K562 (cell line): ENCODE measurements around the gene INTS12. TPM values are rescaled to one million over a fixed set of nuclear protein-coding genes. Genes with fewer than 3 reads are reported as not detected.

ENCODE experiments used
- CHD4 ChIP-seq: fragments of 200-600 bp; sonication (generic); IDR thresholded peaks from 3 replicates; pipeline ENCODE4 v1.6.1; 2012; ENCODE audit warnings: low read depth, mild to moderate bottlenecking, mixed read lengths, low read length, inconsistent platforms; ENCODE audit not compliant: insufficient read depth, insufficient replicate concordance, poor library complexity, severe bottlenecking
- E2F6 ChIP-seq, 2 experiments: IDR thresholded peaks; 2 replicates each; pipeline ENCODE4 v1.6.1; 2011; ENCODE audit warnings: borderline replicate concordance in 1 of 2, control low read depth in 1 of 2, low read depth in 1 of 2, low read length in 1 of 2, mild to moderate bottlenecking in 1 of 2, mixed read lengths in 1 of 2, moderate library complexity in 1 of 2; ENCODE audit not compliant: insufficient read depth in 1 of 2, insufficient read length in 1 of 2, poor library complexity in 1 of 2, severe bottlenecking in 1 of 2; ENCODE audit errors: extremely low read depth in 1 of 2
- ELF4 ChIP-seq: fragments of 450-650 bp; formaldehyde crosslinking; IDR thresholded peaks from 2 replicates; pipeline ENCODE4 v1.4.0; 2022; ENCODE audit warnings: missing genetic modification characterization
- NFE2 ChIP-seq: IDR thresholded peaks from 2 replicates; pipeline ENCODE4 v1.6.1; 2014; ENCODE audit warnings: antibody characterized with exemption, low read depth
- PRPF4 ChIP-seq: fragments of 200-400 bp; formaldehyde crosslinking; IDR thresholded peaks from one replicate; pipeline ENCODE4 v1.6.1; 2017; ENCODE audit warnings: low read length, low read depth, mild to moderate bottlenecking; ENCODE audit not compliant: insufficient read depth, poor library complexity, severe bottlenecking
- RFX5 ChIP-seq: IDR thresholded peaks from 2 replicates; pipeline ENCODE4 v1.6.1; 2011; ENCODE audit warnings: low read depth, mild to moderate bottlenecking, improper control_type of control experiment, low read length
- TBL1XR1 ChIP-seq, 2 experiments: IDR thresholded peaks; 2 replicates each; pipeline ENCODE4 v1.6.1; 2012; ENCODE audit warnings: improper control_type of control experiment in 2 of 2, low read length in 2 of 2, mild to moderate bottlenecking in 1 of 2
- ZNF77 ChIP-seq: fragments of 250-450 bp; sonication (Bioruptor Pico); IDR thresholded peaks from 2 replicates; pipeline ENCODE4 v1.5.0; 2020
- polyA plus RNA-seq, 8 experiments: library from polyadenylated mRNA; depleted of rRNA in 4 of 8; stranded (reverse) in 5 of 8; unstranded in 3 of 8; fragments of >200 nt; fragmentation: Nextera tagmentation in 2 of 8; fragmentation: Illumina TruSeq in 1 of 8; extraction: Ambion mirVana in 2 of 8; extraction: Trizol in 1 of 8; gene quantifications; 2 replicates each; pipeline versions ENCODE4 v1.2.1 to v1.2.3, GENCODE V29; 2011 to 2014; ENCODE audit warnings: inconsistent platforms in 1 of 8, missing spikeins in 1 of 8
- total RNA-seq, 7 experiments: library from RNA; depleted of rRNA in 6 of 7; stranded (reverse); fragments of >200 nt in 6 of 7; fragmentation: Illumina TruSeq in 2 of 7; extraction: Trizol in 2 of 7; gene quantifications; 2 replicates each; pipeline versions ENCODE4 v1.2.1 to v1.2.3, GENCODE V29; 2011 to 2021; ENCODE audit warnings: low replicate concordance in 1 of 7
- TF ChIP-seq, protein P1 (sequence below): fragments of 450-650 bp; IDR thresholded peaks from 2 replicates; pipeline ENCODE4 v1.6.1; 2016; ENCODE audit warnings: mild to moderate bottlenecking, moderate library complexity
- TF ChIP-seq, protein P2 (sequence below): fragments of 450-650 bp; formaldehyde crosslinking; IDR thresholded peaks from 2 replicates; pipeline ENCODE4 v1.4.0; 2020; ENCODE audit warnings: mild to moderate bottlenecking, moderate library complexity

INTS12 gene
- total and polyA plus RNA-seq, 9 of the 15 experiments (the other 6 are each of a cell fraction or from before 2014, with no cell fraction given), result 24.5 to 82.9 (median 41.2) TPM

DNA sequence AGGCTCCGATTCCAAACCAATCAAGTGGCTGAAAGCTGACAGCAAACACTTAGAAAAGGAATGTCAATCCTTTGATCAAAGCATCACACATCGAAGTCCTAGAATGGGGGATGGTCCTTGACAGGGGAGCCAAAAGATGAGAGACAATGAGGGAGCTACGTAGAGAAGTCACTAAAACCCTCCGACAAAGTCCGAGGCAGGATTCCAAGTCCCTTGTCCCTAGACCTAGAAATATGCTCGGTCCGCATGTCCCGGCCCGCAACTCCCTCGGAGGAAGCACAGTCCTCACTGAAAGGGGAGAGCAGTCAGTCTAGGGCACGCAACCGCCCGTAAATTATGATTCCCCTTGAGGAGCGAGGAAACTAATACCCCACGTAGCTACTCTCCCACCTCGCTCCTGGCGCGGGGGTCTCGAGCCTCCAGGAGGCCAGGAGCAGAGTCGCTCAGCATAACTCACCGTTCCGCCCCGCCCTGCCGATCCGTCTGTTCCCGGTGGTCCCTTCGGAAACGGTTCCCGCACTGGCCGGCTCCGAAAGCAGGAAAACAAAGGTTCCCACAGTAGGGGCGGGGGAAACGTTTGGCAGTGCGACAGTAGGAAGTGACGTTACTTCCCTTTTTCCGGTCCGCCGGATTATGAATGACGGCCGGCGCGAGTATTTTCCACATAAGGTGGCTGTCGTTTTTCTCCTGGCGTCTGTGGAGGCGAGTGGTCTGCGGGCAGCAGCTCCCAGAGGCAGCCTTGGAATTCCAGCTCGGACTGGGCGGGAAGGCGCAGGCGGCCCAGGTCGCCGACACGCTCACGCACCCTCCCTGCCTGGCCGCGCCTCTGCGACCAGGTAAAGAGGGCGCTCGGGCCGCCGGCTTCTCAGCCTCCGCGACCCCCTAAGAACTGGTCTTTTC is at the start of gene INTS12, which contains the start of gene GSTCD (continued):
- TF ChIP-seq, protein P1, sequence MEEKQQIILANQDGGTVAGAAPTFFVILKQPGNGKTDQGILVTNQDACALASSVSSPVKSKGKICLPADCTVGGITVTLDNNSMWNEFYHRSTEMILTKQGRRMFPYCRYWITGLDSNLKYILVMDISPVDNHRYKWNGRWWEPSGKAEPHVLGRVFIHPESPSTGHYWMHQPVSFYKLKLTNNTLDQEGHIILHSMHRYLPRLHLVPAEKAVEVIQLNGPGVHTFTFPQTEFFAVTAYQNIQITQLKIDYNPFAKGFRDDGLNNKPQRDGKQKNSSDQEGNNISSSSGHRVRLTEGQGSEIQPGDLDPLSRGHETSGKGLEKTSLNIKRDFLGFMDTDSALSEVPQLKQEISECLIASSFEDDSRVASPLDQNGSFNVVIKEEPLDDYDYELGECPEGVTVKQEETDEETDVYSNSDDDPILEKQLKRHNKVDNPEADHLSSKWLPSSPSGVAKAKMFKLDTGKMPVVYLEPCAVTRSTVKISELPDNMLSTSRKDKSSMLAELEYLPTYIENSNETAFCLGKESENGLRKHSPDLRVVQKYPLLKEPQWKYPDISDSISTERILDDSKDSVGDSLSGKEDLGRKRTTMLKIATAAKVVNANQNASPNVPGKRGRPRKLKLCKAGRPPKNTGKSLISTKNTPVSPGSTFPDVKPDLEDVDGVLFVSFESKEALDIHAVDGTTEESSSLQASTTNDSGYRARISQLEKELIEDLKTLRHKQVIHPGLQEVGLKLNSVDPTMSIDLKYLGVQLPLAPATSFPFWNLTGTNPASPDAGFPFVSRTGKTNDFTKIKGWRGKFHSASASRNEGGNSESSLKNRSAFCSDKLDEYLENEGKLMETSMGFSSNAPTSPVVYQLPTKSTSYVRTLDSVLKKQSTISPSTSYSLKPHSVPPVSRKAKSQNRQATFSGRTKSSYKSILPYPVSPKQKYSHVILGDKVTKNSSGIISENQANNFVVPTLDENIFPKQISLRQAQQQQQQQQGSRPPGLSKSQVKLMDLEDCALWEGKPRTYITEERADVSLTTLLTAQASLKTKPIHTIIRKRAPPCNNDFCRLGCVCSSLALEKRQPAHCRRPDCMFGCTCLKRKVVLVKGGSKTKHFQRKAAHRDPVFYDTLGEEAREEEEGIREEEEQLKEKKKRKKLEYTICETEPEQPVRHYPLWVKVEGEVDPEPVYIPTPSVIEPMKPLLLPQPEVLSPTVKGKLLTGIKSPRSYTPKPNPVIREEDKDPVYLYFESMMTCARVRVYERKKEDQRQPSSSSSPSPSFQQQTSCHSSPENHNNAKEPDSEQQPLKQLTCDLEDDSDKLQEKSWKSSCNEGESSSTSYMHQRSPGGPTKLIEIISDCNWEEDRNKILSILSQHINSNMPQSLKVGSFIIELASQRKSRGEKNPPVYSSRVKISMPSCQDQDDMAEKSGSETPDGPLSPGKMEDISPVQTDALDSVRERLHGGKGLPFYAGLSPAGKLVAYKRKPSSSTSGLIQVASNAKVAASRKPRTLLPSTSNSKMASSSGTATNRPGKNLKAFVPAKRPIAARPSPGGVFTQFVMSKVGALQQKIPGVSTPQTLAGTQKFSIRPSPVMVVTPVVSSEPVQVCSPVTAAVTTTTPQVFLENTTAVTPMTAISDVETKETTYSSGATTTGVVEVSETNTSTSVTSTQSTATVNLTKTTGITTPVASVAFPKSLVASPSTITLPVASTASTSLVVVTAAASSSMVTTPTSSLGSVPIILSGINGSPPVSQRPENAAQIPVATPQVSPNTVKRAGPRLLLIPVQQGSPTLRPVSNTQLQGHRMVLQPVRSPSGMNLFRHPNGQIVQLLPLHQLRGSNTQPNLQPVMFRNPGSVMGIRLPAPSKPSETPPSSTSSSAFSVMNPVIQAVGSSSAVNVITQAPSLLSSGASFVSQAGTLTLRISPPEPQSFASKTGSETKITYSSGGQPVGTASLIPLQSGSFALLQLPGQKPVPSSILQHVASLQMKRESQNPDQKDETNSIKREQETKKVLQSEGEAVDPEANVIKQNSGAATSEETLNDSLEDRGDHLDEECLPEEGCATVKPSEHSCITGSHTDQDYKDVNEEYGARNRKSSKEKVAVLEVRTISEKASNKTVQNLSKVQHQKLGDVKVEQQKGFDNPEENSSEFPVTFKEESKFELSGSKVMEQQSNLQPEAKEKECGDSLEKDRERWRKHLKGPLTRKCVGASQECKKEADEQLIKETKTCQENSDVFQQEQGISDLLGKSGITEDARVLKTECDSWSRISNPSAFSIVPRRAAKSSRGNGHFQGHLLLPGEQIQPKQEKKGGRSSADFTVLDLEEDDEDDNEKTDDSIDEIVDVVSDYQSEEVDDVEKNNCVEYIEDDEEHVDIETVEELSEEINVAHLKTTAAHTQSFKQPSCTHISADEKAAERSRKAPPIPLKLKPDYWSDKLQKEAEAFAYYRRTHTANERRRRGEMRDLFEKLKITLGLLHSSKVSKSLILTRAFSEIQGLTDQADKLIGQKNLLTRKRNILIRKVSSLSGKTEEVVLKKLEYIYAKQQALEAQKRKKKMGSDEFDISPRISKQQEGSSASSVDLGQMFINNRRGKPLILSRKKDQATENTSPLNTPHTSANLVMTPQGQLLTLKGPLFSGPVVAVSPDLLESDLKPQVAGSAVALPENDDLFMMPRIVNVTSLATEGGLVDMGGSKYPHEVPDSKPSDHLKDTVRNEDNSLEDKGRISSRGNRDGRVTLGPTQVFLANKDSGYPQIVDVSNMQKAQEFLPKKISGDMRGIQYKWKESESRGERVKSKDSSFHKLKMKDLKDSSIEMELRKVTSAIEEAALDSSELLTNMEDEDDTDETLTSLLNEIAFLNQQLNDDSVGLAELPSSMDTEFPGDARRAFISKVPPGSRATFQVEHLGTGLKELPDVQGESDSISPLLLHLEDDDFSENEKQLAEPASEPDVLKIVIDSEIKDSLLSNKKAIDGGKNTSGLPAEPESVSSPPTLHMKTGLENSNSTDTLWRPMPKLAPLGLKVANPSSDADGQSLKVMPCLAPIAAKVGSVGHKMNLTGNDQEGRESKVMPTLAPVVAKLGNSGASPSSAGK, result peak; percentile 59; the same call in 1 of the 2 replicates
- TF ChIP-seq TBL1XR1 (IDR thresholded peaks at IDR 0.05; ENCODE audit: low read length in 2 of 2) (peak in 1 of 2 experiments; percentile 77; a peak in 2 of 4 replicates), NFE2 (no peak), CHD4 (no peak), PRPF4 (no peak), ZNF77 (no peak), RFX5 (0 out of 2 replicates have a peak, but pooled peaks have one; percentile 34), ELF4 (CRISPR knock-in tag) (peak; percentile 58; the same call in 1 of the 2 replicates), E2F6 (IDR thresholded peaks at IDR 0.05; ENCODE audit: borderline replicate concordance in 1 of 2, extremely low read depth in 1 of 2, insufficient read depth in 1 of 2, insufficient read length in 1 of 2, low read depth in 1 of 2, low read length in 1 of 2, poor library complexity in 1 of 2, severe bottlenecking in 1 of 2) (peak; percentile 32 to 62)
- TF ChIP-seq, protein P2, sequence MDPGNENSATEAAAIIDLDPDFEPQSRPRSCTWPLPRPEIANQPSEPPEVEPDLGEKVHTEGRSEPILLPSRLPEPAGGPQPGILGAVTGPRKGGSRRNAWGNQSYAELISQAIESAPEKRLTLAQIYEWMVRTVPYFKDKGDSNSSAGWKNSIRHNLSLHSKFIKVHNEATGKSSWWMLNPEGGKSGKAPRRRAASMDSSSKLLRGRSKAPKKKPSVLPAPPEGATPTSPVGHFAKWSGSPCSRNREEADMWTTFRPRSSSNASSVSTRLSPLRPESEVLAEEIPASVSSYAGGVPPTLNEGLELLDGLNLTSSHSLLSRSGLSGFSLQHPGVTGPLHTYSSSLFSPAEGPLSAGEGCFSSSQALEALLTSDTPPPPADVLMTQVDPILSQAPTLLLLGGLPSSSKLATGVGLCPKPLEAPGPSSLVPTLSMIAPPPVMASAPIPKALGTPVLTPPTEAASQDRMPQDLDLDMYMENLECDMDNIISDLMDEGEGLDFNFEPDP (CRISPR knock-in tag), result no peak
